ENCODE data around the gene MEF2D.
A peak's percentile ranks its signal among the peaks of the same experiment; 100 is the strongest.

- TF ChIP-seq CTCF (IDR thresholded peaks at IDR 0.05), result no peak
- peak in 1 of 2 donors; percentile 19 for TF ChIP-seq POLR2A (IDR thresholded peaks at IDR 0.05)
Measured at GRCh38 chr1:156421062-156421938, 79.3 kb downstream of the MEF2D start.

Data from uterus (tissue), 2 donors.